Measurements from ENCODE around the gene SLC38A6.

SLC38A6 gene

GRCh38 chr14:61101803-61102548 is 120.9 kb downstream of the SLC38A6 start:
- H3K4me3 ChIP-seq (ENCODE audit: control insufficient read depth, low read depth, low read length): no peak overlapping the region
- TF ChIP-seq, protein P1, sequence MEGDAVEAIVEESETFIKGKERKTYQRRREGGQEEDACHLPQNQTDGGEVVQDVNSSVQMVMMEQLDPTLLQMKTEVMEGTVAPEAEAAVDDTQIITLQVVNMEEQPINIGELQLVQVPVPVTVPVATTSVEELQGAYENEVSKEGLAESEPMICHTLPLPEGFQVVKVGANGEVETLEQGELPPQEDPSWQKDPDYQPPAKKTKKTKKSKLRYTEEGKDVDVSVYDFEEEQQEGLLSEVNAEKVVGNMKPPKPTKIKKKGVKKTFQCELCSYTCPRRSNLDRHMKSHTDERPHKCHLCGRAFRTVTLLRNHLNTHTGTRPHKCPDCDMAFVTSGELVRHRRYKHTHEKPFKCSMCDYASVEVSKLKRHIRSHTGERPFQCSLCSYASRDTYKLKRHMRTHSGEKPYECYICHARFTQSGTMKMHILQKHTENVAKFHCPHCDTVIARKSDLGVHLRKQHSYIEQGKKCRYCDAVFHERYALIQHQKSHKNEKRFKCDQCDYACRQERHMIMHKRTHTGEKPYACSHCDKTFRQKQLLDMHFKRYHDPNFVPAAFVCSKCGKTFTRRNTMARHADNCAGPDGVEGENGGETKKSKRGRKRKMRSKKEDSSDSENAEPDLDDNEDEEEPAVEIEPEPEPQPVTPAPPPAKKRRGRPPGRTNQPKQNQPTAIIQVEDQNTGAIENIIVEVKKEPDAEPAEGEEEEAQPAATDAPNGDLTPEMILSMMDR (IDR thresholded peaks at IDR 0.05; ENCODE audit: control insufficient read depth, insufficient read depth, low read depth, low read length, missing control alignments): no peak
- DNase-seq (ENCODE audit: low read depth): peak; percentile 43
